ENCODE measurements around the gene ZNF217.

GRCh38 chr20:53602661-53603060 is 9.0 kb upstream of the ZNF217 start:
- no peak for TF ChIP-seq TEAD2 (tag; IDR thresholded peaks at IDR 0.05)
- no peak for TF ChIP-seq CTCF (IDR thresholded peaks at IDR 0.05 in 2 of 3, conservative IDR thresholded peaks at IDR 0.05 in 1 of 3; ENCODE audit: insufficient read depth in 2 of 3, low read depth in 1 of 3, low read length in 3 of 3)
- TF ChIP-seq RERE (CRISPR knock-in tag; IDR thresholded peaks at IDR 0.05; ENCODE audit: borderline replicate concordance), result no peak
- no peak for TF ChIP-seq SRSF3 (IDR thresholded peaks at IDR 0.05; ENCODE audit: insufficient read depth, low read length)
